HCT116 (cell line): ENCODE measurements around the gene KCNJ14. TPM values are rescaled to one million over a fixed set of nuclear protein-coding genes. Genes with fewer than 3 reads are reported as not detected.

Source experiments
- ATAC-seq: fragments of 200-7000 bp; cut with Tn5 transposase; 2 replicates; pipeline ENCODE4 v1.9.1; 2020; ENCODE audit warnings: mild to moderate bottlenecking, moderate library complexity
- BruUV-seq: library from RNA; stranded (reverse); fragments of 400-500 nt; replicated peaks from 2 replicates; lab custom pipeline; 2021; lab: Mats Ljungman, UMichigan
- CTCF ChIA-PET: fragments of 300-600 bp; sonication (Branson Sonifier 250); formaldehyde crosslinking; loops from one replicate; lab custom pipeline; 2021; ENCODE audit warnings: antibody characterized with exemption; lab: Charles Lee
- POLR2A ChIA-PET: fragments of 300-600, 350-600 bp; sonication (Branson Sonifier 250); formaldehyde crosslinking; loops from one replicate; lab custom pipeline; 2021; ENCODE audit warnings: antibody characterized with exemption; lab: Charles Lee
- RAD21 ChIA-PET, 2 experiments: fragments of 300-600 bp; sonication (Branson Sonifier 250); formaldehyde crosslinking; loops; one replicate each; lab custom pipeline; 2023; ENCODE audit warnings: low total read pairs in 2 of 2; ENCODE audit not compliant: uncharacterized antibody in 2 of 2, unreplicated experiment in 2 of 2, low non-redundant PET in 1 of 2; lab: Charles Lee
- DNase-seq: peaks from one replicate; pipeline ENCODE4 v3.0.0-alpha.2; 2010; ENCODE audit warnings: low read depth, low spot score
- H2AFZ ChIP-seq: fragments of 200-600 bp; shearing (Covaris generic), sonication (generic); 2 replicates; pipeline ENCODE4 v1.6.1; 2017; ENCODE audit warnings: low read depth, mixed run types, mixed read lengths, antibody characterized with exemption, low read length; ENCODE audit not compliant: poor library complexity, severe bottlenecking
- H3K27ac ChIP-seq: 2 replicates; pipeline ENCODE4 v1.5.1; 2012; ENCODE audit warnings: low read depth, low read length
- H3K27me3 ChIP-seq: fragments of 200-600 bp; sonication (generic); 2 replicates; pipeline ENCODE4 v1.6.1; 2016; ENCODE audit warnings: mixed run types, low read length, mixed read lengths; ENCODE audit not compliant: insufficient read depth
- H3K36me3 ChIP-seq, 2 experiments: fragments of 200-500 bp in 1 of 2; fragments of 200-600 bp in 1 of 2; sonication (Bioruptor generic) in 1 of 2; sonication (generic) in 1 of 2; 2 replicates each; pipeline versions ENCODE4 v1.5.1 to v1.6.1; 2014 to 2016; ENCODE audit warnings: low read length in 2 of 2, inconsistent platforms in 1 of 2, mixed read lengths in 1 of 2, mixed run types in 1 of 2; ENCODE audit not compliant: insufficient read depth in 2 of 2, control insufficient read depth in 1 of 2
- H3K4me1 ChIP-seq, 2 experiments: fragments of 200-600 bp in 1 of 2; sonication (generic) in 1 of 2; 2 replicates each; pipeline versions ENCODE4 v1.5.1 to v1.6.1; 2012 to 2017; ENCODE audit warnings: low read length in 2 of 2, inconsistent platforms in 1 of 2, mild to moderate bottlenecking in 1 of 2, mixed read lengths in 1 of 2, mixed run types in 1 of 2, moderate library complexity in 1 of 2; ENCODE audit not compliant: insufficient read depth in 2 of 2, control insufficient read depth in 1 of 2
- H3K4me2 ChIP-seq: fragments of 200-600 bp; sonication (generic); 2 replicates; pipeline ENCODE4 v1.6.1; 2017; ENCODE audit warnings: mixed run types, low read length, mixed read lengths
- H3K4me3 ChIP-seq, 2 experiments: fragments of 200-600 bp in 1 of 2; sonication (generic) in 1 of 2; replicated peaks in 1 of 2; 2 replicates each; pipeline ENCODE4 v1.5.1; 2011 to 2016; ENCODE audit warnings: low read length in 2 of 2, control low read depth in 1 of 2, low read depth in 1 of 2, mild to moderate bottlenecking in 1 of 2, mixed read lengths in 1 of 2, mixed run types in 1 of 2
- H3K79me2 ChIP-seq: fragments of 200-600 bp; sonication (generic); 2 replicates; pipeline ENCODE4 v1.6.1; 2017; ENCODE audit warnings: mild to moderate bottlenecking, mixed run types, low read length, moderate library complexity, mixed read lengths; ENCODE audit not compliant: insufficient read depth
- H3K9ac ChIP-seq: fragments of 200-600 bp; sonication (generic); 2 replicates; pipeline ENCODE4 v1.6.1; 2016; ENCODE audit warnings: low read length, mixed read lengths
- H3K9me2 ChIP-seq: fragments of 200-600 bp; sonication (generic), shearing (Covaris generic); 2 replicates; pipeline ENCODE4 v1.6.1; 2017; ENCODE audit warnings: mixed run types, mild to moderate bottlenecking, moderate library complexity; ENCODE audit not compliant: insufficient read depth
- H3K9me3 ChIP-seq, 2 experiments: fragments of 200-500 bp in 1 of 2; fragments of 200-600 bp in 1 of 2; sonication (Bioruptor generic) in 1 of 2; sonication (generic) in 1 of 2; 2 replicates each; pipeline ENCODE4 v1.6.1; 2014 to 2017; ENCODE audit warnings: low read length in 2 of 2, mixed read lengths in 2 of 2, inconsistent platforms in 1 of 2, low read depth in 1 of 2, mild to moderate bottlenecking in 1 of 2, mixed run types in 1 of 2, moderate library complexity in 1 of 2; ENCODE audit not compliant: control insufficient read depth in 1 of 2, insufficient read depth in 1 of 2
- H4K20me1 ChIP-seq: fragments of 200-600 bp; sonication (generic), shearing (Covaris generic); 2 replicates; pipeline ENCODE4 v1.6.1; 2017; ENCODE audit warnings: mixed run types, mild to moderate bottlenecking, moderate library complexity; ENCODE audit not compliant: insufficient read depth
- ATF3 ChIP-seq: IDR thresholded peaks from 2 replicates; pipeline ENCODE4 v1.6.1; 2012
- CBX3 ChIP-seq: IDR thresholded peaks from 2 replicates; pipeline ENCODE4 v1.6.1; 2012; ENCODE audit warnings: low read depth
- EZH2 ChIP-seq: fragments of 200-600 bp; sonication (generic); IDR thresholded peaks from 2 replicates; pipeline ENCODE4 v1.6.1; 2017; ENCODE audit warnings: antibody characterized with exemption, mixed run types
- JUND ChIP-seq: IDR thresholded peaks from 2 replicates; pipeline ENCODE4 v1.6.1; 2012
- REST ChIP-seq: IDR thresholded peaks from 2 replicates; pipeline ENCODE4 v1.6.1; 2012; ENCODE audit warnings: low read depth
- SP1 ChIP-seq: IDR thresholded peaks from 2 replicates; pipeline ENCODE4 v1.6.1; 2012; ENCODE audit warnings: low read depth
- SRF ChIP-seq: IDR thresholded peaks from 2 replicates; pipeline ENCODE4 v1.6.1; 2012; ENCODE audit warnings: low read depth
- TCF7L2 ChIP-seq: IDR thresholded peaks from 2 replicates; pipeline ENCODE4 v1.7.0; 2011; ENCODE audit warnings: borderline replicate concordance, inconsistent platforms; ENCODE audit not compliant: insufficient read depth, insufficient read length; ENCODE audit errors: extremely low read depth
- intact Hi-C: fragments of 100-400 bp; cut with micrococcal nuclease; formaldehyde crosslinking; loops from 2 replicates; pipeline ENCODE4 v1.10.0; 2022
- total RNA-seq: library from RNA; stranded (reverse); gene quantifications from one replicate; pipeline ENCODE4 v1.2.1, GENCODE V29; 2021; ENCODE audit not compliant: unreplicated experiment

KCNJ14 gene
- total RNA-seq, 1 experiment from 2014 or later = 2.5 TPM

- CTCF ChIA-PET = no interaction called here
- ATAC-seq = no peak
- no peak within 1 kb of the TSS for H3K4me3 ChIP-seq
Measured at GRCh38 chr19:48511800-48512503, 56.6 kb downstream of the KCNJ14 start, which contains the start of gene LMTK3. Gene LMTK3, minus strand, starts transcription at chr19:48511835. Its CDS starts 259 bp downstream, at chr19:48511576.

GRCh38 chr19:48512504-48513288 is 57.3 kb downstream of the KCNJ14 start:
- CTCF ChIA-PET = no interaction called here
- H3K27ac ChIP-seq = no peak overlapping the region
- H3K79me2 ChIP-seq = no peaks in the 10 kb centered on the region
- H4K20me1 ChIP-seq = no peaks in the 10 kb centered on the region
- intact Hi-C loops = no loop called here
- no peak for DNase-seq
- TF ChIP-seq ATF3 (no peak), REST (no peak), SP1 (no peak), CBX3 (no peak)
- TF ChIP-seq, all 23 proteins: peak for 0
- H2AFZ ChIP-seq = no peak overlapping the region
- BruUV-seq = no TSS peak
- ATAC-seq = no peak
- RAD21 ChIA-PET = no interaction called here
- H3K9me2 ChIP-seq = no peaks in the 10 kb centered on the region
- H3K27me3 ChIP-seq = no peaks in the 10 kb centered on the region
- peak overlapping the region; percentile 100 for H3K4me2 ChIP-seq
- H3K9me3 ChIP-seq = no peaks in the 10 kb centered on the region
- H3K4me3 ChIP-seq = peak overlapping the region; percentile 62 to 75
- no peaks in the 10 kb centered on the region for H3K36me3 ChIP-seq
- POLR2A ChIA-PET = interaction anchor here (1.4 kb wide), 1 partner anchor 71 kb away, joined by 3 read pairs; no protein-coding TSS in a partner anchor
- H3K9ac ChIP-seq = peak overlapping the region; percentile 65
- H3K4me1 ChIP-seq = peaks cover 0 to 26% of the 10 kb centered on the region in 2 experiments; a peak in 2 of 4 replicates

More at GRCh38 chr19:48511800-48512503, 56.6 kb downstream of the KCNJ14 start, which contains the start of gene LMTK3:
- DNase-seq = no peak
- no peaks in the 10 kb centered on the region for H3K9me3 ChIP-seq
- H4K20me1 ChIP-seq = no peaks in the 10 kb centered on the region
- no peak within 1 kb of the TSS for H3K27ac ChIP-seq
- no peaks in the 10 kb centered on the region for H3K9me2 ChIP-seq
- peak within 1 kb of the TSS; percentile 100; the same call in 1 of the 2 replicates for H3K4me2 ChIP-seq
- H3K9ac ChIP-seq = no peak within 1 kb of the TSS
- H2AFZ ChIP-seq = no peak within 1 kb of the TSS
- intact Hi-C loops = no loop called here
- H3K4me1 ChIP-seq = peaks cover 0 to 24% of the 10 kb centered on the region in 2 experiments; a peak in 2 of 4 replicates
- ChIA-PET POLR2A (interaction anchor here (1.4 kb wide), 1 partner anchor 72 kb away, joined by 3 read pairs; no protein-coding TSS in a partner anchor), RAD21 (no interaction called here)
- BruUV-seq = no TSS peak
- no peaks in the 10 kb centered on the region for H3K27me3 ChIP-seq
- no peak for TF ChIP-seq EZH2
- no peak for TF ChIP-seq TCF7L2
- no peak for TF ChIP-seq JUND
- no peak for TF ChIP-seq SRF
- no peaks in the 10 kb centered on the region for H3K36me3 ChIP-seq
- H3K79me2 ChIP-seq = no peaks in the 10 kb centered on the region
